GM19468 (cell line): Measurements from ENCODE around the gene VANGL1.

Experiments used
- ATAC-seq: cut with Tn5 transposase; IDR thresholded peaks from one replicate; pipeline ENCODE4 v1.9.1; 2021; ENCODE audit warnings: mild to moderate bottlenecking, moderate library complexity, moderate number of reproducible peaks; ENCODE audit not compliant: unreplicated experiment; ENCODE audit errors: extremely low read depth

Gene VANGL1

DNA sequence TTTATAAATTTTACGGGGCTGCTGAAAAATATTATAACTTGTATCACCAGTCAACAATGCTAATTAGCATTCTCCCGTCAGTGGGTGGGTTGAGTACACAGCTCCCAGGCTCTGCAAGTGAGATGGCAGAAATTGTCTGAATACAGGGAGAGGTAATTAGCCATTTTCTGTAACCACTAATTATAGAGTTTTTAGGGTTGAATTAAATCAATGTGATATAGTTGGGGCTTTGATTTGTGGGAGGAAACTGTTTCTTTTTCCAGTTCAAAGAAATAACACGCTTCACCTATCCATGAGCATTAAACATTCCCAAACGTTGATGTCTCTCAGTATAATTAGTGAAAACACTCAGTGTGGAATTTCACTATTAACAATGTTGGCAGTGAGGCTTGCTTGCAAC lies 1.5 kb downstream of the VANGL1 start:
- no peak for ATAC-seq

DNA sequence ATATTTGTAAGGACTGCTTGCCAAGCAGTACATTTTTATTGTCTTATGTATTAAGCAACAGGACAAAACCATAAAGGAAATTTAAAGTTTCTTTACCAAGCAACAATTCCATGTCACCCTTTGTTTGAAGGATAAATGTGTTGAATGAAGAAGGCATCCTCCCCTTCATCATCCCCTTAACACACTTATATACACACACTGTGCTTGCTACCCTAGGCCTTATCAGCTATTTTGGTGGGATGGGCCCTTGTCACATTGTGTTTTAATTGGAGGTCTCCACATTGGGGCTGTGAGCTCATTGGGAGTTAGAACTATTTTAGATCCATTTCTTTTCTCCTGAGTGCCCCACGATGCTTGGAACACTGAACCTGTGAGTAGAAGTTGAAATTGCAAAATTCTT lies 1.9 kb downstream of the VANGL1 start:
- ATAC-seq, result no peak

DNA sequence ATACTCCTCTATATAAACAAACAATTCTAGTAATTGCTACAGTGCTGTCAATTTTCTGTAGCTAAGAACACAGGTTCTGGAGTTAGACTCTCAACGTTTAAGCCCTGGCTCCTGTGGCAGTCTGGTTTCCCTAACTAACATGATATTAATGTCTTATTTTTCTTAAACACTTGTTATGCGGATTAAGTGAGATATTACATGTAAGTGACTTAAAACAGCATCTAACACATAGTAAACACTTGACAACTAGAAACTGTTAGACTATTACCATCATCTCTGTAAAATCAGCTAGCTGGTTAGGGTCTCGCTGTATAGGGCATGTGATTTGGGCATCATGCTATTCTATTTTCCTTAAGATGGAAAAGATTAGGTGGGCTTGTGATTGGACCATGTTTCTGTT lies 2.3 kb downstream of the VANGL1 start:
- ATAC-seq, result no peak

DNA sequence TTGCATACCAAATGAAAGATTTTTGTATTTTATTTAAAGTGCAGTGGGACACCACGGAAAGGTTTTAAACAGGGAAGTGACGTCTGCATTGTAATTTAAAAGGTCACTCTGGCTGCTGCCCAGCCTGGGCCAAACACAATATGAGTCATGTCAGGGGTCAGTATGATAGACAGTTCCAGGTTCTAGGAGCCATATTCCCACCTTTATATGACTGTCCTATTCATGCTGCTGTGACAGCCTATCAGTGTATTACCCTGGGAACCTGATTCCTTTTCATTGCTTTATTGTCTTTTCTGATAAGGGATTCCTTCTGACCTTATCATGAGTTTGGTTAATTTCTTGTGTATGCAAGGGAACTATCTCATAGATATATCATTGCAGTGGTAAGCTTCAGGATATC lies 5.3 kb downstream of the VANGL1 start:
- ATAC-seq, result no peak

DNA sequence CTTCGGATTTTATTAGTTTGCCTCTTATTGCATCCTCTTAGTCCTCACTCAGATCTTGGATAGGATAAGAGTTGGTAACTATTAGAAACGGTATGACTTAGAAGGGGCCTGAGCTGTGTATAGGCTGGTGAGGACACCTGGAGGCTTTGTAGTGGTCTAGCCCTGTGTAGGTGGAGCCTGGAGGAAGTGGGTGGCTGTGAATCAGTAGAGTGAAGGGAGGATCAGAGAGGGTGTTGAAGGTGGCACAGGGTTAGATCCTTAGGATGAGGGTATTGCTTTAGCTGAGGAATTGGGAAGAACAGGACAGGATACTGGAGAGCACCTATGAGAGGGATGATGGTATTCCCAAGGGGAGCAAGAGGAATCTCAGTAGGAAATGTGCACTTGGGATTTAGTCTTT lies 5.7 kb downstream of the VANGL1 start:
- no peak for ATAC-seq

DNA sequence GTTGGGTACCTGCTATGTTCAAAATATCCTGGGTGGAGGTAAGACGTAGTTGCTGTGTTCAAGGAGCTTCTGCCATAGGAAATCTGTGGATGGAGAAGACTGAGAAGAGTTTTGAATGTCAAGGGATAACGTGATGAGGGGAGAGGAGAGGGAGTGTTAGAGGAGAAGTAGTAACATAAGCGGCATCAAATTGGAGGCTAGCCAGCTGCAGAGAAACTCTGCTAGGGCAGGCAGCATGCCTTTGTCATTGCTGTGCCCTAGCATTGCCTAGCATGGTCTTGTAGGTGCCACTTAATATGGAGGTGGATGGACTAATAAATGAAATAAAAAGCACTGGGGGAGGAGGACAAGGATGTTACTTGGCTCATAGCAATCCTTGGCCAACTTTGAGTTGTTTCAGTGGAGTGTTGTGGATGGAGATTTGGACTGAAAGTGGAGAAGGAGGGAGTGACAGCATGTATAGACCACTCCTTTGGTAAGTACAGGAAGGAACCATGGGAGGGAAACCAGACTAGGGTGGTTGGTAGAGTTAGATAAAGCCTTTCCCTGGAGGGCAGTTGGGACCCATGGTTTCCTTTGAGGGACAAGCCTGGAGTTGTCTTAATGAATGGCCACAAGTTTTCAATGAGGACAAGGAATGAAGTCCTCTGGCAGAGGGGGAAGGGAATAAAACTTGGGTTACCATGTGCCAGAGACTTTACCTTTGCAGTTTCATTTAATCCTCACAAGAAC lies 6.3 kb downstream of the VANGL1 start:
- ATAC-seq, result no peak

DNA sequence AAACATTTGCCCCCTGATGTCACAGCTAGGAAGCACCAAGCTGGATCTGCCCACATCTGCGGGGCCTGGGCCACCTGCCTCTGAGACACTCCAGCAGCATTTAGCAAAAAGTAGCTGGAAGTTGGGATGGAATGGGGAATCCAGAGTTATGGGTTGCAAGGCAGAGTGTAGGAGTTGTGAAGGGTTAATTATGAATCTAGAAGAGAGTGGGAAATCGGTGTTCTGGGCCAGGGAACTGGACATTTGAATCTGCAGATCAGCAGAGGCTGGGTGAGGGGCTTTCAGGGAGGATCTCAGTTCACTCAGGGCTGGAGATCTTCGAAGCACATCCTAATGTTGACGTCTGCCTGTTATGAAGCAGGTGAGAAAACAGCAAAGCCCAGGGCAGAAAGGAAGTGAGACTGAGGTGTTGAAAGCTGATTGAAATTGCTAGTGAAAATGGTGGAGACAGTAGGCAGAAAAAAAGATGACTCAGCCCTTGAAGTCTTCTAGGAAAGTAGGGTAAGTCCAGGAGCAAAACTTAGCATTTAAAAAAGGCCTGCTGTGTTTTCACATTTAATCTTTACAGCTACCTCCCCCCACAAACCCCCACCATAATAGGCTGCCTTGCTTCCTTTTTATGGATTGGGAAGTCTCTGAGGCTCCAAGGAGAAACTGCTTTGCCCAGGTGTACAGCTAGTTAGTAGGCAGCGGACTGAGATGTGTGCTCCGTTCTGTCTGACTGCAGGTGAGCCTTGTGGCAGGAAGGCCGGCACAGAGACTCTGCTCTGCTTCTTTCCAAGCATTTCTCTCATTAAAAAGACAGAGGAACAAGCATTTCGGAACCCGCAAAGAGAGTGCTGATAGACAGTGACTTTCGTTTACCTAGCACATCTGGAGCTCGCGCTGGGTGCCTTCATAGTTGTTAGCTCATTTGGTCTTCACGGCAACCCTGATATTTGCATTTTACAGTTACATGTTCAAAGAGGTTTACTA lies 7.2 kb downstream of the VANGL1 start:
- ATAC-seq, result peak; percentile 94

DNA sequence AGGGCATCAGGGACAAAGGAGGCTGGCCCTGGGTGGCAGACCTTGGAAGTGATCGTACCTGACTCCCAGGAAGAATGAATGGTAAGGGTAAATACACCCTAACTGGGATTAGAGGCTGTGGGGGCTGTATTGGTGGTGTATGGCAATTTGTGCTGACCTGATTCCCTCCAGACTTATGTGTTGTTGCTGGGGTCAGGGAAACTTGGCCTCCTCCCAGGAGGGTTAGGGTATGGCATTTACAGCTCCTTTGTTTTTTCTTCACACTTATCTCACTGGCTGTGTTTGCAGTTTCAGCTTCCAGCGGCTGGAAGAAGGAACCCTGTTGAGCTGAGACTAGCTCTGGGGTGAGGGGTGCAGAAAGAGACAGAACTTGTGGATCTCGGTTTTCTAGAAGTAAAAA lies 8.2 kb downstream of the VANGL1 start:
- no peak for ATAC-seq

DNA sequence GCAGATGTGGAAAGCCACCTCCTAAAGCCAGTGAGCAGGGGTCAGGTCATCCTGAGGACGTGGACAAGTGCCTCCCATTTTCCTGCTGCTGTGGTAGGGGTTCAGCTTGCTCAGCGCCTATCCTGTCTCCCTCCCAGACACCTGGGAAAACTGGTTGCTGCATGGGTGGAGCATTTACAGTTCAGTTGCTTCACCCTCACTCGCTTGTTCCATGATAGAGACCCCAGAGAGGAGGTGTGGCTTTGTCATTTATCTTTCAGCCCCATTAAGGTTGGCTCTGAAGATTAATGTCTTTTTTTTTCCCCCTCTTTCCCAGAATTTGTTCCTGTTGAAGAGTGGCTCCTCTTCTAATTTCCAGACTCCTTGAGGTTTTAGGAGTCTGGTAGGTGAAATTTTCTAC lies 9.2 kb downstream of the VANGL1 start:
- ATAC-seq, result no peak

DNA sequence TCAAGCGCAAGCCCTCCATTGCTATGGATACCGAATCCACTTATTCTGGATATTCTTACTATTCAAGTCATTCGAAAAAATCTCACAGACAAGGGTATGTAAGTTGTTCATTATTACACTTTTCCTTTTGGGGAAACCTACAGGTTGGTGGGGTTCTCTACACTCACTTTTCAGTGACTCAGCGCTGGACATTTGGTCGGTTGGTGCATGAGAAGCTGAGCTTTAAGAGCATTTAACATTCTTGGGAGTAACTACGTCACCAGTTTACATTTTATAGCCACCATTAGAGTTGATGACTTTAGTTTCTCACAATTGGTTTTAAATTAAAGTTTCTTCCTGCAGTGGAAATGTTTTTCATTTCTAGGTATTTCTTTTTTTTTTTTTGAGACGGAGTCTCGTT lies 9.6 kb downstream of the VANGL1 start:
- no peak for ATAC-seq

DNA sequence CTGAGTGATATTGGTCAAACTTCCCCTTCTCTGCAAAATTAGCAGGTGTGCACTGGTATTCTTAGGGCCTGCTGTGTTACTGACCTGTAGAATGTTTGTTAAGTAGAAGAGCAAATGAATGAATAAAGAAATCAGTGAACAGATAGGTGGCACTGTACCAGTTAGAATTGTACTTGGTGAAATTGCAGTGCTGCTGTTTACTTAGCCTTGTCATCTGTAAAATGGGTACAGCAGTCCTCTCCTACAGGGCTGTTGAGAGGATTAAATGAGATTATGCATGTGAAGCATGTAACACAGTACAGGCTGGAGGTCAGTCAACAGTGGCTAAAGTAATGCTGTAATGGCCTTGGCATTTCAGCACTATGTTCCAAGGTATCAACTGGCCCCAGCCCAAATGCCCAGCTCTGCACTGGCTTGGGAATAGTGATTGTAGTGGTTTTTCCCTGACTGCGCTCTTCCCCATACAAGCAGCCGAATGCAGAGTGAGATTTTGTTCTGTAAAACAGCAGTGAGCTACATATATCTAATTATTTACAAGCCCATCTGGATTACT lies 10.5 kb downstream of the VANGL1 start:
- no peak for ATAC-seq

DNA sequence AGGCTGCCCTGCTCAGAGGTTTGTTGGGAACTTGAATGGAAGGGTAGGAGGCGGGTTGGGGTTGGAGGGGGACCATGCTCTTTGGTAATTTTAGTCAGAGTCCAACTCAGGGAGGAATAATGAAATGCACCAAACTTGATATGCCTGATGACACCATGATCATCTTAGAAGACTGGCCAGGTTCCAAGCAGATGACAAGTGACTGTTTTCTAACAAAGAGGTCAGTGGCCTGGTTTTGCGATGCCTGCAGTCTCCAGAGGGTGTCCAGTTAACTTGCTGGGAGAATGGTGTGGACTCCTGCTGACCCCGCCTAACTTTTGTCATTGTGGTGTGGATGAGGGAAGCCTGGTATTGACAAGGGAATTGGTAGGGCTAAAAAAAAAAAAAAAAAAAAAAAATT lies 12.4 kb downstream of the VANGL1 start:
- no peak for ATAC-seq

DNA sequence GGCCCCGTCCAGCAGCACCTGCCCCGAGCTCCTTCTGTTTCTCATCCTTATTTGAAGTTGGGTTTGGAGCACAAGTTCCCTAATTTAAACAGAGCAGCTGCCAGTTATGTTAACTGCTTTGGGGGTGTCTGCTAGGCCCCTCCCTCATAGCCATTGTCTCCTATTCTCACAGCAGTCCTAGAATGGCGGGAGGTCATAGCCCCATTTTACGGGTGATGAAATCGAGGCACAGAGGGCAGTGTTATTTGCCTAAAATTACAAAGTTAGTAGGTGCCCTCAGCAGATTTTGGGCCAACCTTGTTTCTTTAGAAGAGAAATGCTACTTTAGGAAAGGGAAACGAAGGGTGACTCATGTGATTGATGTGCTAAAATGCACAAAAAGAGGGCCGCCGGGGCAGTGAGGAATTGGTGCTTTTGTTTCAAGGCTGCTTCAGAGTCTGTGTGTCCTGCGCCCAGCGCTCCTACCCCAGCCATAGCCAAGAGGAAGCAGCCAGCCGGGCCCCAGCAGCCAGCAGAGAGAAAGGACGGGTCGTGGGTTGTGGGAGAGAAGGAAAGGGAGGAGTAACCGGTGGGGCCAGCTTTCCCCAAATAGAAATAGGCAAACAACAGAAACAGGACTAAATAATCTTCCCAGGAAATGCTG lies 13.0 kb downstream of the VANGL1 start:
- no peak for ATAC-seq

DNA sequence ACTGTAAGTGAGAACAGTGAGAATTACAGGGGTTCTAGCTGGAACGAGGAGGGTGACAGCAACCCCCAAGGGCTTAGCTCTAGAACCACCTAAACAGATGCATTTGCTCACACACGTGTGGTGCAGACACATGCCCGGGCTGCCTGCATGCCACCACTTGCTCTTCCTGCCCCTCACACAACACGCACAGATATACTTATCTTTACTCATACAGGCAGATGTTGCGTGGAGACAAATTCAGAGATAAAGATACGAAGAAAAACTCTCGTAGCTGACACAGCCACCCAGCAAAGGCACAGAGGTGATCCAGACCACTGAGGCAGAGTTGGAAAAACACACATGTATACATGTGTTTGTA lies 13.5 kb downstream of the VANGL1 start:
- no peak for ATAC-seq

DNA sequence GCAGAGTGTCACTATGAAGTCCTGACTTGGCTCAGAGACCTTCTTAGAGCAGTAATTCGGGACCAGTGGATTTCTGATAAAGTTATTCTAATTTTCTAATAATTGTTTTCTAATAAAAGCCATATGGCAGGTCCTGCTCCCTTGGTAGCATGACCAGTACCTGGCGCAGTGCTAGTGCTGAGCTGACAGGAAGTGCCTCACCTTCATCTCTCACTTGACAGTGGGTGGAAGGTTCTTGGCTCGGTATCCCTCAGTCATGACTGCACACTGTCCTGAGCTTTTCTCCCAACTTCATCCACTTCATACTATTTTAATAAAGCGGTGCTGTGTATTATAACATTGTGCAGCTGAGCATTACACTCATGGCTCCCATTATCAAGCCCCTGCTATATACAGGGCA lies 14.1 kb downstream of the VANGL1 start:
- no peak for ATAC-seq

DNA sequence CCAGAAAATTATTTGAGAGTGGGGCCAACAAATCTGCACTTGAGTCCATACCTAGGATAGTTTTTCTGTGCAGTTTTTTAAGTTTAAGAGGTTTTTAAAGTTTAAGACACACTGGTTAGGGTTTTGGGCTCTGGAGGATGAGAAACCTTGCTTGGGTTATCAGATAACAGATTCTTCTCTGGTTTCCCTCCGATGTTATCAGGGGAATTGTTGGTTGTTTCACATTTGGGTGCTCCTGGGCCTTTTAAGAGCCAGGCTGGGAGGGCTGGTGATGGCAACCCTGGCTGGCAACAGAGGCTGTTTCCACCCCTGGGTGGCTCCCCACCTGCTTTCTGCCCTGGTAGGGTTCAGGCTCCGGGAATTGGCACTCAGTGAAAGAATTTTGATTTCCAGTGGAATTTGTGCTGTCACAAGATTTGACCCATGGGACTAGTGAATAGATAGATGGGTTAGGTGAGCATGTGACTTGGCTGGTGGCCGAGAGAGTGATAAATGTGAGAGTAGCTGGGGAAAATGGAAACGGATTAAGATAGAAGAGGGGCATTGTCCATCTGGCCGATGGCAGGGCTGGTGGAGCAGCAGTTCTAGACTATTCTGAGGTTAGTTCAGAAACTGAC lies 14.8 kb downstream of the VANGL1 start:
- no peak for ATAC-seq

DNA sequence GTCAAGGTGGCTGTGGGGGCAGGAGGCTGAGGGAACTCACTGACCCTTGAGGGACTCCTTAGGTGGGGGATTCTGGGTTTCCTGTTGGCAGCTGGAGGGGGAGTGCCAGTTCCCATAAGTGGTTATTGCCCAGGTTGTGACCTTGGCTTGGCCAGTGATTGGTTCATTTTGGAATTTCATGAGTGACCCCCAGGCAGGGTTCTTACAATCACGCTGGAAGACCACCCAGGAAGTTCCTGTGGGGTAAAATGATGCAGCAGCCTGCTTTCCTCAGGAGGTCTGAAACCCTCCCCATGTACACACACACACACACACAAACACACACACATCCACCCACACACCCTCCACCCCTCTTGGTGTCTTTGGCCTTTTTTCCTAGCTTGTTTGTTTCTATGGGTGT lies 16.9 kb downstream of the VANGL1 start:
- ATAC-seq, result no peak

DNA sequence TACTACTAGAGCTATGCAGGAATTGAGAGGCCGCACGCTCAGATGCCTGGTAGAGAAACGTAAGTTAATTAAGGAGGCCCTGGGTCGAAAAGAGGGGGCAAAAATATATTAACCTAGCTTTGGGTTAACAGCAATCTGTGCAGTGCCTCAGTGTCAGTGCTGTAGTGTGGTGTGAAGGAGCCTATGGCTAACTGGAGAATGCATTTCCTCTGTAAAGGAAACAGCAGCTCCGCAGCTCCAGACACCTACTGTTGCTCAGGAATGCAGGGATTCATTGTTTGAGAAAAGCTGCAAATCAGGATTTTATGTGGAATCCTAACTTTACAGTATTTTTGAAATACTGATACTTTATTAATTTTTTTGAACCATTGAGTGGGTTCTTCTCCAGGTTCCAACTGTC lies 18.4 kb downstream of the VANGL1 start:
- no peak for ATAC-seq

DNA sequence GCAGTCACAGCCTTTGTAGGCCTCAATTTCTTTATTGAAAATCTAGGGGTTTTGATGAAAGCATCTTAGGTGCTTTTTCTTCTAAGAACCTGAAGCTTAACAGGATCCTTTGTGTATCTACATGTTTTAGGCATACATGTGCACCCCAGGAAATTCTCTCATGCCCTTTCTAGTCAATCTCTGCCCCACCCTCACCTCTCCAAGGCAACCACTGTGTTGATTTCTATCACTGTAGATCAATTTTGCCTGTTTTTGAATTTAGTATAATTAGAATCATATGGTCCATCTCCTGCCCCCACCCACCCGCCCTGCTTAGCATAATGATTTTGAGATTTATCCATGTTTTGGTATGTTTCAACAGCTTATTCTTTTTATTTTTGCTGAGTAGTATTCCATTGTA lies 19.4 kb downstream of the VANGL1 start:
- ATAC-seq, result no peak

DNA sequence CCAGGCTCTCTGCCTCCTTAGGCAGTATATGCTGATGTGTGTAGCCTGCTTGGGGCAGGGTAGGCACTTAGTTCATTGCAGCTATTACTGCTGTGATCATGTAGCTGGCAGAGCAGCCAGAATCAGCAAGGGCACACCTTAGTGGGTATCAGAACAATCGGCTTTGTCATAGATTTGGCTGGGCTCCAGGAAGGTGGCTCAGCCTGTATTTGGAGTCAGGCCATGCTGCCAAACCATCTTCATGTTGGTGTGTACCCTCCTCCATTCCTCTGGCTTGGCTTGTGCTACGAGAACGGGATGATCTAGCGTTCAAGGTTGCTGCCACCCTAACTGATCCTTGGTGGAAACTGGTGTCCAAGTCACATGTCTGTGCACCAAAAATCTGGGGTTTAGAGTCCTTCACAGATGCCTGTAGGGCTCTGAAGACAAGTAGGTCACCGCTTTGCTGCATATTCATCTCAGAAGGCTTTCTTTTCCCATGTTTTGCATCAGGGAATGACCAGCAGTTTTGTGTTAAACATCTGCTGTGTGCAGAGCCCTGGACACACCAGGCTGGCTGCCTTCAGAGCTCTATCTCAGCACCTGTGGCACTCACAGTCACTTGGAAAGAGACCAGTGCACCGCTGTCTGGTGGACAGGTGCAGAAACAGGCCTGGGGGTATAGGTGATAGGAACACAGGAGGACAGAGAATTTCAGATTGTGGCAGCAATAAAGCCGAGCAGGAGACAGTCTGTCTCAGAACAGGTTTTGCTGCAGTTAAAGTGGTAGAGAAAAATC lies 23.7 kb downstream of the VANGL1 start:
- ATAC-seq, result no peak
